Measurements from ENCODE around the gene MYL5. TPM values are rescaled to one million over a fixed set of nuclear protein-coding genes. Genes with fewer than 3 reads are reported as not detected.

The MYL5 gene
- total RNA-seq, 1 donor from 2014 or later = 17.5 TPM

GRCh38 chr4:661881-662761 is 12.2 kb upstream of the MYL5 start:
- H3K27me3 ChIP-seq (ENCODE audit: insufficient read depth, low read length) = no peaks in the 10 kb centered on the region
- no peak overlapping the region for H3K4me2 ChIP-seq (ENCODE audit: low read length)
- peaks cover 15% of the 10 kb centered on the region for H3K9me3 ChIP-seq (ENCODE audit: insufficient read depth, low read depth, low read length)
- no peaks in the 10 kb centered on the region for H3K4me1 ChIP-seq (ENCODE audit: insufficient read depth, low read length)
- H3K4me1 Mint-ChIP-seq (ENCODE audit: low read depth, unreplicated experiment) = peaks cover 2% of the 10 kb centered on the region
- peaks cover 2% of the 10 kb centered on the region for H3K27me3 Mint-ChIP-seq (ENCODE audit: low read depth, unreplicated experiment)
- TF ChIP-seq CTCF (IDR thresholded peaks at IDR 0.05; ENCODE audit: insufficient read depth, low read depth, low read length) = no peak
- no peak for TF ChIP-seq EZH2 (IDR thresholded peaks at IDR 0.05; ENCODE audit: insufficient read depth, low read length)
- peak overlapping the region; percentile 50 for H3K4me3 Mint-ChIP-seq (ENCODE audit: unreplicated experiment)
- FAIRE-seq (no peak), DNase-seq (ENCODE audit: low read depth) (no peak)
- H3K27ac Mint-ChIP-seq (ENCODE audit: unreplicated experiment) = no peak overlapping the region
- no peaks in the 10 kb centered on the region for H3K36me3 ChIP-seq (ENCODE audit: insufficient read depth, low read length)
- no peak overlapping the region for H3K4me3 ChIP-seq (ENCODE audit: insufficient read depth, low read depth, low read length)
- H3K79me2 ChIP-seq (ENCODE audit: insufficient read depth, low read length) = no peaks in the 10 kb centered on the region
- H4K20me1 ChIP-seq (ENCODE audit: insufficient read depth, low read length) = no peaks in the 10 kb centered on the region
- H3K36me3 Mint-ChIP-seq (ENCODE audit: low read depth, unreplicated experiment) = no peaks in the 10 kb centered on the region
- peaks cover 2% of the 10 kb centered on the region for H3K9me3 Mint-ChIP-seq (ENCODE audit: unreplicated experiment)
- H3K9ac ChIP-seq (ENCODE audit: low read length) = no peak overlapping the region
- H2AFZ ChIP-seq (ENCODE audit: low read depth, low read length) = no peak overlapping the region
- no peak overlapping the region for H3K27ac ChIP-seq (ENCODE audit: low read depth, low read length)

- H3K79me2 ChIP-seq (ENCODE audit: insufficient read depth, low read length) = no peaks in the 10 kb centered on the region
- peaks cover 15% of the 10 kb centered on the region for H3K9me3 ChIP-seq (ENCODE audit: insufficient read depth, low read depth, low read length)
- peaks cover 2% of the 10 kb centered on the region for H3K27me3 Mint-ChIP-seq (ENCODE audit: low read depth, unreplicated experiment)
- H3K9me3 Mint-ChIP-seq (ENCODE audit: unreplicated experiment) = peaks cover 2% of the 10 kb centered on the region
- FAIRE-seq (no peak), DNase-seq (ENCODE audit: low read depth) (no peak)
- H3K36me3 Mint-ChIP-seq (ENCODE audit: low read depth, unreplicated experiment) = no peaks in the 10 kb centered on the region
- H3K4me3 Mint-ChIP-seq (ENCODE audit: unreplicated experiment) = peak overlapping the region; percentile 71
- H3K27ac Mint-ChIP-seq (ENCODE audit: unreplicated experiment) = no peak overlapping the region
- no peaks in the 10 kb centered on the region for H3K4me1 ChIP-seq (ENCODE audit: insufficient read depth, low read length)
- H2AFZ ChIP-seq (ENCODE audit: low read depth, low read length) = peak overlapping the region; percentile 26
- H3K27me3 ChIP-seq (ENCODE audit: insufficient read depth, low read length) = no peaks in the 10 kb centered on the region
- H3K4me3 ChIP-seq (ENCODE audit: insufficient read depth, low read depth, low read length) = peak overlapping the region; percentile 39
- H3K36me3 ChIP-seq (ENCODE audit: insufficient read depth, low read length) = no peaks in the 10 kb centered on the region
- peaks cover 2% of the 10 kb centered on the region for H3K4me1 Mint-ChIP-seq (ENCODE audit: low read depth, unreplicated experiment)
- no peak overlapping the region for H3K27ac ChIP-seq (ENCODE audit: low read depth, low read length)
- H4K20me1 ChIP-seq (ENCODE audit: insufficient read depth, low read length) = no peaks in the 10 kb centered on the region
- H3K4me2 ChIP-seq (ENCODE audit: low read length) = peak overlapping the region; percentile 75
- TF ChIP-seq EZH2 (IDR thresholded peaks at IDR 0.05; ENCODE audit: insufficient read depth, low read length) (no peak), CTCF (IDR thresholded peaks at IDR 0.05; ENCODE audit: insufficient read depth, low read depth, low read length) (no peak)
- H3K9ac ChIP-seq (ENCODE audit: low read length) = peak overlapping the region; percentile 52
Observed at GRCh38 chr4:663046-663437, 11.3 kb upstream of the MYL5 start.
